Adipocyte (in vitro differentiated cells): ENCODE results near the gene FMNL3.

ENCODE experiments used
- DNase-seq: peaks from one replicate; pipeline ENCODE4 v3.0.0-alpha.2; 2015; ENCODE audit warnings: low read depth
- H3K27me3 ChIP-seq: replicated peaks from 2 replicates; pipeline ENCODE4 v1.7.0; 2013; ENCODE audit warnings: mild to moderate bottlenecking, low read length, moderate library complexity; ENCODE audit not compliant: control insufficient read depth, insufficient read depth
- H3K36me3 ChIP-seq: 2 replicates; pipeline ENCODE4 v1.7.0; 2013; ENCODE audit warnings: low read length, mild to moderate bottlenecking, moderate library complexity; ENCODE audit not compliant: control insufficient read depth, insufficient read depth, severe bottlenecking
- H3K4me1 ChIP-seq: 2 replicates; pipeline ENCODE4 v1.7.0; 2013; ENCODE audit warnings: mild to moderate bottlenecking, low read length, moderate library complexity; ENCODE audit not compliant: control insufficient read depth, insufficient read depth
- H3K4me3 ChIP-seq: 2 replicates; pipeline ENCODE4 v1.7.0; 2013; ENCODE audit warnings: mild to moderate bottlenecking, low read length, moderate library complexity
- H3K9ac ChIP-seq: 2 replicates; pipeline ENCODE4 v1.7.0; 2013; ENCODE audit warnings: mild to moderate bottlenecking, low read length, moderate library complexity
- H3K9me3 ChIP-seq: 2 replicates; pipeline ENCODE4 v1.7.0; 2013; ENCODE audit warnings: mild to moderate bottlenecking, low read length, moderate library complexity; ENCODE audit not compliant: control insufficient read depth

The FMNL3 gene

GRCh38 chr12:49689785-49690184, 17.4 kb downstream of the FMNL3 start:
- DNase-seq, result no peak
- Histone ChIP-seq H3K36me3 (no peaks in the 10 kb centered on the region), H3K4me1 (peaks cover 14% of the 10 kb centered on the region), H3K4me3 (no peak overlapping the region), H3K9ac (no peak overlapping the region), H3K27me3 (no peaks in the 10 kb centered on the region), H3K9me3 (no peaks in the 10 kb centered on the region)

GRCh38 chr12:49689237-49689636, 18.0 kb downstream of the FMNL3 start:
- DNase-seq, result no peak
- no peaks in the 10 kb centered on the region for H3K9me3 ChIP-seq
- no peak overlapping the region for H3K4me3 ChIP-seq

GRCh38 chr12:49687941-49688340, 19.3 kb downstream of the FMNL3 start:
- no peak overlapping the region for H3K9ac ChIP-seq
- H3K4me1 ChIP-seq, result peaks cover 14% of the 10 kb centered on the region
- H3K9me3 ChIP-seq, result no peaks in the 10 kb centered on the region
- H3K4me3 ChIP-seq, result no peak overlapping the region
- H3K36me3 ChIP-seq, result no peaks in the 10 kb centered on the region
- no peaks in the 10 kb centered on the region for H3K27me3 ChIP-seq
- no peak for DNase-seq

More at GRCh38 chr12:49689237-49689636, 18.0 kb downstream of the FMNL3 start:
- no peaks in the 10 kb centered on the region for H3K27me3 ChIP-seq
- no peak overlapping the region for H3K9ac ChIP-seq
- H3K4me1 ChIP-seq, result peaks cover 17% of the 10 kb centered on the region
- no peaks in the 10 kb centered on the region for H3K36me3 ChIP-seq

GRCh38 chr12:49684310-49684854, 22.8 kb downstream of the FMNL3 start:
- Histone ChIP-seq H3K9ac (no peak overlapping the region), H3K9me3 (no peaks in the 10 kb centered on the region), H3K4me1 (peaks cover 9% of the 10 kb centered on the region), H3K4me3 (no peak overlapping the region), H3K27me3 (no peaks in the 10 kb centered on the region), H3K36me3 (no peaks in the 10 kb centered on the region)
- no peak for DNase-seq

GRCh38 chr12:49683599-49684309, 23.5 kb downstream of the FMNL3 start:
- no peak for DNase-seq
- no peaks in the 10 kb centered on the region for H3K36me3 ChIP-seq
- H3K4me1 ChIP-seq, result peaks cover 9% of the 10 kb centered on the region
- H3K9me3 ChIP-seq, result no peaks in the 10 kb centered on the region
- no peaks in the 10 kb centered on the region for H3K27me3 ChIP-seq
- H3K4me3 ChIP-seq, result no peak overlapping the region
- H3K9ac ChIP-seq, result no peak overlapping the region

- Histone ChIP-seq H3K9ac (no peak overlapping the region), H3K4me3 (no peak overlapping the region), H3K36me3 (no peaks in the 10 kb centered on the region), H3K27me3 (no peaks in the 10 kb centered on the region), H3K4me1 (peaks cover 16% of the 10 kb centered on the region), H3K9me3 (no peaks in the 10 kb centered on the region)
- no peak for DNase-seq
Measured at GRCh38 chr12:49680075-49680474, 27.1 kb downstream of the FMNL3 start.

GRCh38 chr12:49678711-49679110, 28.5 kb downstream of the FMNL3 start:
- no peaks in the 10 kb centered on the region for H3K9me3 ChIP-seq
- no peaks in the 10 kb centered on the region for H3K36me3 ChIP-seq
- no peaks in the 10 kb centered on the region for H3K27me3 ChIP-seq
- no peak overlapping the region for H3K9ac ChIP-seq
- no peak overlapping the region for H3K4me3 ChIP-seq
- DNase-seq, result no peak
- peaks cover 20% of the 10 kb centered on the region for H3K4me1 ChIP-seq

GRCh38 chr12:49675137-49675536, 32.1 kb downstream of the FMNL3 start:
- no peaks in the 10 kb centered on the region for H3K36me3 ChIP-seq
- no peaks in the 10 kb centered on the region for H3K27me3 ChIP-seq
- no peak overlapping the region for H3K4me3 ChIP-seq
- H3K9ac ChIP-seq, result no peak overlapping the region
- peaks cover 40% of the 10 kb centered on the region for H3K4me1 ChIP-seq
- H3K9me3 ChIP-seq, result no peaks in the 10 kb centered on the region
- DNase-seq, result no peak

- H3K9ac ChIP-seq, result peak overlapping the region; percentile 74
- H3K27me3 ChIP-seq, result no peaks in the 10 kb centered on the region
- DNase-seq, result peak; percentile 31
- no peaks in the 10 kb centered on the region for H3K36me3 ChIP-seq
- peak overlapping the region; percentile 46 for H3K4me3 ChIP-seq
- H3K4me1 ChIP-seq, result peaks cover 40% of the 10 kb centered on the region
- H3K9me3 ChIP-seq, result no peaks in the 10 kb centered on the region
Measured at GRCh38 chr12:49674318-49674981, 32.8 kb downstream of the FMNL3 start.

GRCh38 chr12:49673446-49674317, 33.5 kb downstream of the FMNL3 start:
- no peaks in the 10 kb centered on the region for H3K36me3 ChIP-seq
- peak; percentile 98 for DNase-seq

More at GRCh38 chr12:49673446-49674317, 33.5 kb downstream of the FMNL3 start:
- Histone ChIP-seq H3K27me3 (no peaks in the 10 kb centered on the region), H3K4me3 (peak overlapping the region; percentile 46), H3K9me3 (no peaks in the 10 kb centered on the region), H3K4me1 (peaks cover 40% of the 10 kb centered on the region), H3K9ac (peak overlapping the region; percentile 74)
